ENCODE results near the gene DIS3L.

DNA sequence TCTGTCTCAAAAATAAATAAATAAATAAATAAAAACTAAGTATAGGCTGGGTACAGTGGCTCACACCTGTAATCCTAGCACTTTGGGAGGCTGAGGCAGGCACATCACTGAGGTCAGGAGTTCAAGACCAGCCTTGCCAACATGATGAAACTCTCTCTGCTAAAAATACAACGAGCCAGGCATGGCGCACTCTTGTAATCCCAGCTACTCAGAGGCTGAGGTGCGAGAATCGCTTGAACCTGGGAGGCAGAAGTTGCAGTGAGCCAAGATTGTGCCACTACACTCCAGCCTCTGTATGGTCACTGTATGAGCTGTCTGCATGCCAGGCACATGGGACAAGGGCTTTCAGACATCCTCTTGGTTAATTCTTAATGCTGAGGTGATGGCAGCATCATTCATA, 34.4 kb downstream of the DIS3L start:
- no peak for TF ChIP-seq BHLHE40 (IDR thresholded peaks at IDR 0.05; ENCODE audit: borderline replicate concordance)
- no peak for TF ChIP-seq SP1 (IDR thresholded peaks at IDR 0.05)
- no peak for TF ChIP-seq ARNT (IDR thresholded peaks at IDR 0.05)
- no peak for TF ChIP-seq LEF1 (IDR thresholded peaks at IDR 0.05; ENCODE audit: borderline replicate concordance)
- no peak for TF ChIP-seq HDGF (IDR thresholded peaks at IDR 0.05; ENCODE audit: borderline replicate concordance)
- TF ChIP-seq ELF4 (IDR thresholded peaks at IDR 0.05): no peak
- no peak for TF ChIP-seq FOXK2 (IDR thresholded peaks at IDR 0.05)
- no peak for TF ChIP-seq ZNF384 (IDR thresholded peaks at IDR 0.05)
- no peak for TF ChIP-seq SUZ12 (IDR thresholded peaks at IDR 0.05)
- no peak for TF ChIP-seq L3MBTL2 (conservative IDR thresholded peaks at IDR 0.05)
- no peak for TF ChIP-seq FOXM1 (IDR thresholded peaks at IDR 0.05; ENCODE audit: borderline replicate concordance)
- TF ChIP-seq NFRKB (IDR thresholded peaks at IDR 0.05): no peak
- TF ChIP-seq, protein P1, sequence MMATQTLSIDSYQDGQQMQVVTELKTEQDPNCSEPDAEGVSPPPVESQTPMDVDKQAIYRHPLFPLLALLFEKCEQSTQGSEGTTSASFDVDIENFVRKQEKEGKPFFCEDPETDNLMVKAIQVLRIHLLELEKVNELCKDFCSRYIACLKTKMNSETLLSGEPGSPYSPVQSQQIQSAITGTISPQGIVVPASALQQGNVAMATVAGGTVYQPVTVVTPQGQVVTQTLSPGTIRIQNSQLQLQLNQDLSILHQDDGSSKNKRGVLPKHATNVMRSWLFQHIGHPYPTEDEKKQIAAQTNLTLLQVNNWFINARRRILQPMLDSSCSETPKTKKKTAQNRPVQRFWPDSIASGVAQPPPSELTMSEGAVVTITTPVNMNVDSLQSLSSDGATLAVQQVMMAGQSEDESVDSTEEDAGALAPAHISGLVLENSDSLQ (IDR thresholded peaks at IDR 0.05): no peak
- no peak for TF ChIP-seq FOXA1 (IDR thresholded peaks at IDR 0.05)

Data from HEK293T (cell line).